PC-9 (cell line): ENCODE data around the gene EPB41L4A. TPM values are rescaled to one million over a fixed set of nuclear protein-coding genes. Genes with fewer than 3 reads are reported as not detected.

Experiments used
- BruUV-seq: library from RNA; stranded (reverse); fragments of 400-500 nt; replicated peaks from 2 replicates; lab custom pipeline; 2021; lab: Mats Ljungman, UMichigan
- CTCF ChIA-PET: fragments of 300-600 bp; sonication (Branson Sonifier 250); formaldehyde crosslinking; loops from one replicate; lab custom pipeline; 2022; ENCODE audit warnings: antibody characterized with exemption; lab: Charles Lee
- POLR2A ChIA-PET: fragments of 300-600 bp; sonication (Branson Sonifier 250); formaldehyde crosslinking; loops from one replicate; lab custom pipeline; 2022; ENCODE audit warnings: antibody characterized with exemption; ENCODE audit not compliant: unreplicated experiment; lab: Charles Lee
- DNase-seq, 2 experiments: peaks; one replicate each; pipeline versions ENCODE4 v3.0.0 to v3.0.0-alpha.2; 2015 to 2022; ENCODE audit warnings: mixed read lengths in 1 of 2
- H2AFZ ChIP-seq: fragments of 200-600 bp; sonication (generic); 2 replicates; pipeline ENCODE4 v1.8.1; 2017; ENCODE audit warnings: antibody characterized with exemption
- H3F3A ChIP-seq: fragments of 200-600 bp; sonication (generic); 2 replicates; pipeline ENCODE4 v1.8.1; 2017; ENCODE audit warnings: antibody characterized with exemption, mild to moderate bottlenecking, low read depth; ENCODE audit not compliant: insufficient read depth
- H3K27ac ChIP-seq: fragments of 200-600 bp; sonication (generic); 2 replicates; pipeline ENCODE4 v1.6.1; 2016; ENCODE audit warnings: mixed run types
- H3K27me3 ChIP-seq: fragments of 200-600 bp; sonication (generic); 2 replicates; pipeline ENCODE4 v1.6.1; 2016; ENCODE audit warnings: low read depth, mixed run types; ENCODE audit not compliant: insufficient read depth
- H3K36me3 ChIP-seq: fragments of 200-600 bp; sonication (generic); 2 replicates; pipeline ENCODE4 v1.6.1; 2016; ENCODE audit warnings: low read depth, mixed run types
- H3K4me1 ChIP-seq: fragments of 200-600 bp; sonication (generic); replicated peaks from 2 replicates; pipeline ENCODE4 v1.6.1; 2016; ENCODE audit warnings: mixed run types; ENCODE audit not compliant: insufficient read depth
- H3K4me2 ChIP-seq: fragments of 200-600 bp; sonication (generic); 2 replicates; pipeline ENCODE4 v1.6.1; 2017; ENCODE audit warnings: mixed run types
- H3K4me3 ChIP-seq: fragments of 200-600 bp; sonication (generic); 2 replicates; pipeline ENCODE4 v1.6.1; 2016; ENCODE audit warnings: mixed run types
- H3K79me2 ChIP-seq: fragments of 200-600 bp; sonication (generic); 2 replicates; pipeline ENCODE4 v1.6.1; 2017; ENCODE audit warnings: low read depth, mixed run types
- H3K9me2 ChIP-seq: fragments of 200-600 bp; sonication (generic); 2 replicates; pipeline ENCODE4 v1.8.1; 2017; ENCODE audit warnings: mild to moderate bottlenecking; ENCODE audit not compliant: insufficient read depth
- H3K9me3 ChIP-seq: fragments of 200-600 bp; sonication (generic); 2 replicates; pipeline ENCODE4 v1.8.1; 2016; ENCODE audit warnings: low read depth; ENCODE audit not compliant: insufficient read depth
- H4K20me1 ChIP-seq: fragments of 200-600 bp; sonication (generic); 2 replicates; pipeline ENCODE4 v1.8.1; 2017; ENCODE audit not compliant: insufficient read depth
- EZH2 ChIP-seq: fragments of 200-600 bp; sonication (generic); IDR thresholded peaks from 2 replicates; pipeline ENCODE4 v1.8.0; 2017; ENCODE audit warnings: antibody characterized with exemption, low read depth
- intact Hi-C: fragments of 100-400 bp; cut with micrococcal nuclease; formaldehyde crosslinking; loops from one replicate; pipeline ENCODE4 v1.10.0; 2022; ENCODE audit not compliant: unreplicated experiment
- total RNA-seq: library from RNA; stranded (reverse); gene quantifications from 2 replicates; pipeline ENCODE4 v1.2.3, GENCODE V29; 2021
- TF ChIP-seq, protein P1 (sequence below): fragments of 200-600 bp; sonication (generic); conservative IDR thresholded peaks from 2 replicates; pipeline ENCODE4 v1.6.1; 2017; ENCODE audit warnings: mixed run types, antibody characterized with exemption, mild to moderate bottlenecking, moderate library complexity

Gene EPB41L4A
- total RNA-seq, 1 experiment from 2014 or later: 9.4 TPM

GRCh38 chr5:112117551-112117950, 301.5 kb downstream of the EPB41L4A start:
- Histone ChIP-seq H3K36me3 (no peaks in the 10 kb centered on the region), H3F3A (no peaks in the 10 kb centered on the region), H3K4me1 (no peaks in the 10 kb centered on the region), H3K79me2 (no peaks in the 10 kb centered on the region), H2AFZ (no peak overlapping the region), H3K9me2 (no peaks in the 10 kb centered on the region), H3K4me2 (no peak overlapping the region), H3K27me3 (peaks cover 7% of the 10 kb centered on the region; the same call in 1 of the 2 replicates), H3K4me3 (no peak overlapping the region), H4K20me1 (no peaks in the 10 kb centered on the region), H3K9me3 (no peaks in the 10 kb centered on the region), H3K27ac (no peak overlapping the region)
- no peak for DNase-seq
- TF ChIP-seq EZH2: no peak
- no TSS peak for BruUV-seq
- CTCF ChIA-PET: no interaction called here
- intact Hi-C loops: no loop called here
- POLR2A ChIA-PET: no interaction called here

- Histone ChIP-seq H4K20me1 (no peaks in the 10 kb centered on the region), H3K27me3 (peaks cover 4% of the 10 kb centered on the region; the same call in 1 of the 2 replicates), H3K9me3 (no peaks in the 10 kb centered on the region), H3K9me2 (no peaks in the 10 kb centered on the region), H3K27ac (no peak overlapping the region), H3K4me1 (no peaks in the 10 kb centered on the region), H2AFZ (no peak overlapping the region), H3K79me2 (no peaks in the 10 kb centered on the region), H3K4me2 (no peak overlapping the region), H3F3A (no peaks in the 10 kb centered on the region), H3K36me3 (no peaks in the 10 kb centered on the region), H3K4me3 (no peak overlapping the region)
- DNase-seq: no peak
- ChIA-PET CTCF (no interaction called here), POLR2A (no interaction called here)
- no TSS peak for BruUV-seq
- TF ChIP-seq EZH2: no peak
- TF ChIP-seq, protein P1, sequence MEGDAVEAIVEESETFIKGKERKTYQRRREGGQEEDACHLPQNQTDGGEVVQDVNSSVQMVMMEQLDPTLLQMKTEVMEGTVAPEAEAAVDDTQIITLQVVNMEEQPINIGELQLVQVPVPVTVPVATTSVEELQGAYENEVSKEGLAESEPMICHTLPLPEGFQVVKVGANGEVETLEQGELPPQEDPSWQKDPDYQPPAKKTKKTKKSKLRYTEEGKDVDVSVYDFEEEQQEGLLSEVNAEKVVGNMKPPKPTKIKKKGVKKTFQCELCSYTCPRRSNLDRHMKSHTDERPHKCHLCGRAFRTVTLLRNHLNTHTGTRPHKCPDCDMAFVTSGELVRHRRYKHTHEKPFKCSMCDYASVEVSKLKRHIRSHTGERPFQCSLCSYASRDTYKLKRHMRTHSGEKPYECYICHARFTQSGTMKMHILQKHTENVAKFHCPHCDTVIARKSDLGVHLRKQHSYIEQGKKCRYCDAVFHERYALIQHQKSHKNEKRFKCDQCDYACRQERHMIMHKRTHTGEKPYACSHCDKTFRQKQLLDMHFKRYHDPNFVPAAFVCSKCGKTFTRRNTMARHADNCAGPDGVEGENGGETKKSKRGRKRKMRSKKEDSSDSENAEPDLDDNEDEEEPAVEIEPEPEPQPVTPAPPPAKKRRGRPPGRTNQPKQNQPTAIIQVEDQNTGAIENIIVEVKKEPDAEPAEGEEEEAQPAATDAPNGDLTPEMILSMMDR: no peak
- intact Hi-C loops: no loop called here
Observed at GRCh38 chr5:112116371-112116770, 302.7 kb downstream of the EPB41L4A start.

DNA sequence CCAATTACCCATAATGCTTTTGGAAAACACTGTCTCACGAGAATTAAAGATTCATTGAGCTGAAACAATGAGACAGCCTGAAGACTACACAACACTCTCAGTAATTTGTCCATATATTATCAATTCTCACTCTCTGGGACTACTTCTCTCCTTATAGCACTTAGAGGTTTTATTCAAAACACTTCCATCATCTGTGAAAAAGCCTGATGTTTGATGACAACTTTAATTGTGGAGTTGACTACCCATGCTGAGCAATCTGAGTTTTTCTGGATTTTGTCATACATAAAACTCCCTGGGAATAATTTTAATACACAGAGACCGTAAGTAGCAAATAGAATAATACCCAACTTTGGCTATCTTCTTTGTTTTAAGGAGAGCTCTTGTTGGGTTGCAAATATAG, 305.5 kb downstream of the EPB41L4A start:
- Histone ChIP-seq H2AFZ (no peak overlapping the region), H3K4me3 (no peak overlapping the region), H3K79me2 (no peaks in the 10 kb centered on the region), H3K4me1 (no peaks in the 10 kb centered on the region), H3K36me3 (no peaks in the 10 kb centered on the region), H3K9me2 (no peaks in the 10 kb centered on the region), H3K27me3 (no peaks in the 10 kb centered on the region), H4K20me1 (no peaks in the 10 kb centered on the region), H3K27ac (no peak overlapping the region), H3F3A (no peaks in the 10 kb centered on the region), H3K9me3 (no peaks in the 10 kb centered on the region), H3K4me2 (no peak overlapping the region)
- TF ChIP-seq, protein P1: no peak
- TF ChIP-seq EZH2: no peak
- DNase-seq: no peak
- CTCF ChIA-PET: no interaction called here
- no TSS peak for BruUV-seq
- POLR2A ChIA-PET: no interaction called here
- intact Hi-C loops: no loop called here
